GM12892 (cell line): ENCODE data around the gene CCRL2.
"Not testable (repeated sequence)": the region's sequence is repeated elsewhere in the genome, so short reads cannot be mapped to it uniquely, and the experiment has no call there.

Experiments
- DNase-seq: peaks from one replicate; pipeline ENCODE4 v3.0.0; 2011; ENCODE audit not compliant: insufficient read length
- FAIRE-seq: peaks from 2 replicates; lab custom pipeline; 2011; peaks lifted over from hg19 to GRCh38; lab: Jason Lieb, UNC
- POLR2A ChIP-seq: IDR thresholded peaks from 2 replicates; pipeline ENCODE4 v1.6.1; 2011; ENCODE audit warnings: low read depth, low read length, control low read depth
- POLR2AphosphoS5 ChIP-seq: IDR thresholded peaks from 2 replicates; pipeline ENCODE4 v1.6.1; 2011; ENCODE audit warnings: low read depth, low read length, control low read depth
- TAF1 ChIP-seq: IDR thresholded peaks from 2 replicates; pipeline ENCODE4 v1.6.1; 2011; ENCODE audit warnings: low read depth, mild to moderate bottlenecking, control low read depth, low read length, borderline replicate concordance

Gene CCRL2

DNA sequence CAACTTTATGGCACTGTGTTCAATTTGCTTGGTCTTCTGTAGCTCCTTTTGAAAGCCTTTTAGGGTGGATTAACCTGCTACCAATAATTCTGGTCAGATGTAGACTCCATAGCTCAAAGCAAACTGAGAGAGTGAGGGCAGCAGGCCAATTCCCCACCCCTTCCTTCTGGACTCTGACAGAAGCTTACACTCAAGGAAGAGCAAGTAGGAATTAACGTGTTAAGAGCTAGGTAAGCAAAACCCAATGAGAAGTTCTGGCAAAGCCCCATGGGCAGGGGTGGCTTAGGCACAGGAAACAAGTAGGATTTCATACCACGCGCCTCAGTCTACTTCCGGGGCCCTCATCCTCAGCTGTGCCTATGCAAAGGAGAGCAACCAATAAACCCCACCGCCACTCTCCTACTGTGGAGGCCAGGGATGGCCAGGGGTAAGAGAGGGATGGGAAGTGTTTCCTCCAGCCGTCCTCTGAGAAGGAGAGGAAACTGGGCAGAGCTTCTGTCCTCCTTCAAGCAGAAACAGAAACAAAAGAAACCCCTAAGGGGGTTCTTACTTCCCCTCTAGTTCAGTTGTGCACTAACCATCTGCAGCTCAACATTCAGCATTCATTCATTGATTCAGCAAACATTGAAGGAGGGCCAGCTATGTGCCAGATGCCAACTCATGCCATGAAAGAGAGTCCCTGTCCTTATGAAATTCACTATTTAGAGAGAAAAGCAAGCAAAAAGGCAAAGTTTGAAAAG is 23.7 kb upstream of the CCRL2 start:
- no peak for DNase-seq
- TF ChIP-seq POLR2AphosphoS5 (no peak), POLR2A (no peak), TAF1 (no peak)

DNA sequence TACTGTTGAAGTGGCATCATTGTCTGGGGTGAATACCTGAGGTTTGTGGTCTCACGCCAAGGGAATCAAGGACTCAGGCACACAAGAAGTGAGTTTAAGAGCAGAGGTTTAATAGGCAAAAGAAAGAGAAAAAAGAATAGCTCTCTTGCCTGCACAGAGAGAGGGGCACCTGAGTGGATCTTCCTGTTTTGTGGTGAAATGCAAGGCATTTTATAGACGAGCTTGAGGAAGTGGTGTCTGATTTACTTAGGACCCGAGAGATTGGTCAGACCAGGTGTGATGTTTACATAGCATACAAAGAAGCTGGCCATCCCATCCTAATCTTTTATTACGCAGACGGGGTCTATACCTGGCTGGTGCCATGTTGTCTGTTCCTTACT is 23.1 kb upstream of the CCRL2 start:
- DNase-seq (no peak), FAIRE-seq (peak; percentile 64)
- TF ChIP-seq POLR2A (no peak), TAF1 (no peak), POLR2AphosphoS5 (no peak)

More for the DNA sequence above, 23.7 kb upstream of the CCRL2 start:
- peak; percentile 69 for FAIRE-seq

- FAIRE-seq (no peak), DNase-seq (no peak)
- TF ChIP-seq POLR2AphosphoS5 (no peak), TAF1 (no peak), POLR2A (no peak)
These were observed 20.9 kb upstream of the CCRL2 start for GRCh38 chr3:46386205-46386604.

GRCh38 chr3:46388847-46389246 is 18.2 kb upstream of the CCRL2 start:
- not testable (repeated sequence) for FAIRE-seq, DNase-seq

- no peak for DNase-seq
- no peak for TF ChIP-seq TAF1
- no peak for TF ChIP-seq POLR2AphosphoS5
- no peak for TF ChIP-seq POLR2A
- no peak for FAIRE-seq
These were observed 17.8 kb upstream of the CCRL2 start for GRCh38 chr3:46389306-46389705.

DNA sequence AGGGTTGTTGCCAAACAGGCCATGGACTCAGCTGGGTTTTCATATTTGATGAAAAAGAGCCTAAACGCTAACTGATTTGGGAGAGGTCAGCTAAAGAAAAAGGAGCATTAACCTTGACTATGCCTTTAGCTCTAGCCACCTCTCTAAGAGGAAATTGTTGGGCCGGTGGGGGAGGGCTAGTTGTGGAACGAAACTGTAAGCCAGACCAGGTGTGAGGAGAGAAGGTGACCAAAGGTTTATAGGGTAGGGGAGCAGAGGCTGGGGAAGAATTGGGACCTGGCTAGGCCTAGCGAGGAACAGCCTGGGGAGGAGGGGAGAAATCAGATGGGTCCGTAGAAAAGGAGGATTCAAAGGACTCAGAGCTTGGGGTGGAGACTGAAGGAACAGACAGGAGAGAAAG is 15.5 kb upstream of the CCRL2 start:
- DNase-seq, FAIRE-seq: not testable (repeated sequence)

DNA sequence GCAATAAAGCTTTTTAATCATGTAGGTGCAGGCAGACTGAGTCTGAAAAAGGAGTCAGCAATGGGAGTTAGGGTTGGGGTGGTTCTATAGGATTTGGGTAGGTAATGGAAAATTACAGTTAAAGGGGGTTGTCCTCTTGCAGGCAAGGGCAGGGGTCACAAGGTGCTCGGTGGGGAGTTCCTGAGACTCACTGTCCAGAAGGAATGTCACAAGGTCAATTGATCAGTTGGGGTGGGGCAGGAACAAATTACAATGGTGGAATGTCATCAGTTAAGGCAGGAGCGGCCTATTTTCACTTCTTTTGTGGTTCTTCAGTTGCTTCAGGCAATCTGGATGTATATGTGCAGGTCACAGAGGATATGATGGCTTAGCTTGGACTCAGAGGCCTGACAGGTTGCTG is 14.0 kb upstream of the CCRL2 start:
- DNase-seq (no peak), FAIRE-seq (no peak)
- TF ChIP-seq POLR2AphosphoS5, result no peak
- TF ChIP-seq POLR2A, result no peak
- no peak for TF ChIP-seq TAF1

- DNase-seq (no peak), FAIRE-seq (no peak)
- TF ChIP-seq POLR2A, result no peak
- TF ChIP-seq TAF1, result no peak
- no peak for TF ChIP-seq POLR2AphosphoS5
These were observed 13.3 kb upstream of the CCRL2 start for GRCh38 chr3:46393554-46394434.

DNA sequence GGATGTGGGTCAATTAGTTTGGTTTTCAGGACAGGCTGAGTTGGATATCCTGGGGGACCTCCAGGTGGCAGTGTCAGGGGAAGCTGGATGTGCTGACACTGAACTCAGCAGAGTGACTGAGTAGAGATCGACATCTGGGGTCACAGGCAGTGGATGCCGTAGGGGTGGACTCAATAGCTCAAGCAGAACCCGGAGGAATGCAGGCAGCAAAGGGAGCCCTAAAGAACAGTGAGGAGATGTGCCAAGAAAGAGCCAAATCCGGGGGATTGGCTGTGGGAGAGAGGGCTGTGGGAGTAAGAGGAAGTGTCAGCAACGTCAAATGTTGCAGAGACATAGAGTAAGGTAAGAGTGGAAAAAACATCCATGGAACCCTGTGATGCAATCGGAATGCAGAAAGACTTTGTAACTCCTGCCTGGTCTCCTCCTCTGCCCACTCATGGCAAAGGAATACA is 11.8 kb upstream of the CCRL2 start:
- FAIRE-seq (no peak), DNase-seq (no peak)
- TF ChIP-seq POLR2A (no peak), POLR2AphosphoS5 (no peak), TAF1 (no peak)

- no peak for TF ChIP-seq POLR2AphosphoS5
- DNase-seq, result no peak
- FAIRE-seq, result no peak
These were observed 11.1 kb upstream of the CCRL2 start for GRCh38 chr3:46395766-46396530.

DNA sequence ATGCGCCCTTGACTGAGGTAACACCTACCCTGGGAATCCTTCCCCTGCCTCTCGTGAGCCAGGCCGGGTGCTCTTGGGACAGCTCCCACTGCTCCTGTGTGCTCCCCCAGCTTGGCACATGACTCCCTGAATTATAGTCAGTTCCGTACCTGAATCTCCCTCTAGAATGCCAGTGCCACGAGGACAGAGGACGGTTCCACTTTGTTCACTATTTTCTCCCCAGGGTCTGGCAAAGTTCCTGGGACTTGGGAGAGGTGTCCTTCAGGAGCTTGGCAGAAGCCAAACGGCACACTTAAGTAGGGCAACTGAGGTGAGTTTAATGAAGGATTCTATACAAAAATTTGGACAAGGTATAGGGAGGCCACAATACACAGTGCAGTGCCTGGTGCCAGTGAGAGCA is 9.9 kb upstream of the CCRL2 start:
- no peak for FAIRE-seq

More for the DNA sequence above, 9.9 kb upstream of the CCRL2 start:
- TF ChIP-seq POLR2A, result no peak
- no peak for TF ChIP-seq TAF1
- TF ChIP-seq POLR2AphosphoS5, result no peak
- no peak for DNase-seq
